Measurements from ENCODE around the gene DENND4C.
"Not testable (repeated sequence)": the region's sequence is repeated elsewhere in the genome, so short reads cannot be mapped to it uniquely, and the experiment has no call there.

DENND4C gene

DNA sequence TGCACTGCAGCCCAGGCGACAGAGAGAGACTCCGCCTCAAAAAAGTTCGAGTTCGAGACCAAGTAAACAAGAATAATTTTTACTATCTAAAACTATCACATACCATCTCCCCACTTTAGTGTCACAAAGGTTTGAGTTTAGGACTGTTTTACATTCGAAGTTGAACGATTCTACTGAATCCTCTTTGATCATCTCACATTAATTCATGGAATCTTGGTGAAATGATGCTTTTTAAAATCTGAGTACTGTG is 150.3 kb downstream of the DENND4C start:
- Histone ChIP-seq H3K27me3 (replicated peaks) (no peaks in the 10 kb centered on the region), H3K4me3 (ENCODE audit: low read depth, low read length) (peak overlapping the region; percentile 77), H3K27ac (peak overlapping the region; percentile 89), H3K36me3 (replicated peaks) (peaks cover 38% of the 10 kb centered on the region)
- in situ Hi-C loops (cut with HindIII; ENCODE audit: low pct_ligation_motif_present, low sequenced_read_pairs) = no loop called here
- DNase-seq = no peak
- TF ChIP-seq, protein P1, sequence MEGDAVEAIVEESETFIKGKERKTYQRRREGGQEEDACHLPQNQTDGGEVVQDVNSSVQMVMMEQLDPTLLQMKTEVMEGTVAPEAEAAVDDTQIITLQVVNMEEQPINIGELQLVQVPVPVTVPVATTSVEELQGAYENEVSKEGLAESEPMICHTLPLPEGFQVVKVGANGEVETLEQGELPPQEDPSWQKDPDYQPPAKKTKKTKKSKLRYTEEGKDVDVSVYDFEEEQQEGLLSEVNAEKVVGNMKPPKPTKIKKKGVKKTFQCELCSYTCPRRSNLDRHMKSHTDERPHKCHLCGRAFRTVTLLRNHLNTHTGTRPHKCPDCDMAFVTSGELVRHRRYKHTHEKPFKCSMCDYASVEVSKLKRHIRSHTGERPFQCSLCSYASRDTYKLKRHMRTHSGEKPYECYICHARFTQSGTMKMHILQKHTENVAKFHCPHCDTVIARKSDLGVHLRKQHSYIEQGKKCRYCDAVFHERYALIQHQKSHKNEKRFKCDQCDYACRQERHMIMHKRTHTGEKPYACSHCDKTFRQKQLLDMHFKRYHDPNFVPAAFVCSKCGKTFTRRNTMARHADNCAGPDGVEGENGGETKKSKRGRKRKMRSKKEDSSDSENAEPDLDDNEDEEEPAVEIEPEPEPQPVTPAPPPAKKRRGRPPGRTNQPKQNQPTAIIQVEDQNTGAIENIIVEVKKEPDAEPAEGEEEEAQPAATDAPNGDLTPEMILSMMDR (IDR thresholded peaks at IDR 0.05; ENCODE audit: low read depth, low read length, missing control alignments) = no peak

DNA sequence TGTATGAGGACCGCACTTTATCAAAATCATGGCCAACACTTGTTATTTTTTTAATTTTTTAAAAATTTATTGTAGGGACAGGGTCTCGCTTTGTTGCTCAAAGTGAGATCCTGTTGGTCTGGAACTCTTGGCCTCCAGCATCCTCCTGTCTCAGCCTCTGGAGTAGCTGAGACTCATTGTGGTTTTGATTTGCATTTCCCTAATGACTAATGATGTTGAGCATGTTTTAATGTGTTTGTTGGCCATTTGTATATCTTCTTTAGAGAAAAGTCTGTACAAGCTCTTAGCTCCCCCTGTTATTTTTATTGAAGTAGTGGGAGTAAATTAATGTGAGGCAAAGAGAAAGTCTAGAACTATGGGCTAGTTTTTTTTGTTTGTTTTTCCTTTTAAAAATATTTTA is 151.2 kb downstream of the DENND4C start:
- Histone ChIP-seq H3K27me3 (replicated peaks) (no peaks in the 10 kb centered on the region), H3K27ac (no peak overlapping the region), H3K4me3 (ENCODE audit: low read depth, low read length) (no peak overlapping the region), H3K36me3 (replicated peaks) (peaks cover 29% of the 10 kb centered on the region)
- in situ Hi-C loops (cut with HindIII; ENCODE audit: low pct_ligation_motif_present, low sequenced_read_pairs) = no loop called here
- no peak for DNase-seq
- TF ChIP-seq, protein P1 (IDR thresholded peaks at IDR 0.05; ENCODE audit: low read depth, low read length, missing control alignments) = no peak

DNA sequence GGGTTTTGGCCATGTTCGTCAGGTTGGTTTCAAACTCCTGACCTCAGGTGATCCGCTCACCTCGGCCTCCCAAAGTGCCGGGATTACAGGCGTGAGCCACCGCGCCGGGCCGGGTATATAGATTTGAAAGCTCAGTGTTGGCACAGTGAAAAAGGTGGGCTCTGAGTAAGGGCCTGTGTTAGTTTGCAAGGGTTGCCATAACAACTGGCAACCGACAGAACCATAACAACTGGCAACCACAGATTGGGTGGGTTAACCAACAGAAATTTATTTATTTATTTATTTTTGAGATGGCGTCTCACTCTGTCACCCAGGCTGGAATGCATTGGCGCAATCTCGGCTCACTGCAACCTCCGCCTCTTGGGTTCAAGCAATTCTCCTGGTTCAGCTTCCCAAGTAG is 154.7 kb downstream of the DENND4C start:
- H3K4me3 ChIP-seq (ENCODE audit: low read depth, low read length); H3K36me3 ChIP-seq (replicated peaks); DNase-seq; H3K27ac ChIP-seq; in situ Hi-C loops (cut with HindIII; ENCODE audit: low pct_ligation_motif_present, low sequenced_read_pairs); H3K27me3 ChIP-seq (replicated peaks): not testable (repeated sequence)

DNA sequence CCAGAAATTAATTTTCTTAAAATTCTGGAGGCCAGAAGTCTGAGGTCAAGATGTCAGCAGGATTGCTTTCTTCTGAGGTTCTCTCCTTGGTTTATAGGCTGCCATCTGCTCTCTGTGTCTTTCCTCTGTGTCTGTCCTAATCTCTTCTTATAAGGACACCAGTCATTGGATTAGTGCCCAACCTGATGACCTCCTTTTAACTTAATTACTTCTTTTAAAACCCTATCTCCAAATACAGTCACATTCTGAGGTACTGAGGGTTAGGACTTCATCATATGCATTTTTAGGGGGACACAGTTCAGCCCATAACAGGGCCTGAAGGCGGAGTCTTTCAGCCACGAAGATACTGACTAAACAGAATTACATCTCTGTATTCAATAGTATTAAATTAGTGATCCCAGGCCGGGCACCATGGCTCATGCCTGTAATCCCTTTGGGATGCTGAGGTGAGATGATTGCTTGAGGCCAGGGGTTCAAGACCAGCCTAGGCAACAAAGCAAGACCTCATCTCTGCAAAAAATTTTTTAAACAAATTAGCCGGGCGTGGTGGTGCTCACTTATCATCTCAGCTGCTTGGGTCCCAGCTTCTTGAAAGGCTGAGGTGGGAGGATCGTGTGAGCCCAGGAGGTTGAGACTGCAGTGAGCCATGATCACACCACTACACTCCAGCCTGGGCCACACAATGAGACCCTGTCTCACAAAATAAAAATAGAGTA is 155.5 kb downstream of the DENND4C start:
- DNase-seq = no peak
- Histone ChIP-seq H3K4me3 (ENCODE audit: low read depth, low read length) (no peak overlapping the region), H3K27me3 (replicated peaks) (no peaks in the 10 kb centered on the region), H3K36me3 (replicated peaks) (no peaks in the 10 kb centered on the region), H3K27ac (no peak overlapping the region)
- TF ChIP-seq, protein P1 (IDR thresholded peaks at IDR 0.05; ENCODE audit: low read depth, low read length, missing control alignments) = no peak
- in situ Hi-C loops (cut with HindIII; ENCODE audit: low pct_ligation_motif_present, low sequenced_read_pairs) = no loop called here

DNA sequence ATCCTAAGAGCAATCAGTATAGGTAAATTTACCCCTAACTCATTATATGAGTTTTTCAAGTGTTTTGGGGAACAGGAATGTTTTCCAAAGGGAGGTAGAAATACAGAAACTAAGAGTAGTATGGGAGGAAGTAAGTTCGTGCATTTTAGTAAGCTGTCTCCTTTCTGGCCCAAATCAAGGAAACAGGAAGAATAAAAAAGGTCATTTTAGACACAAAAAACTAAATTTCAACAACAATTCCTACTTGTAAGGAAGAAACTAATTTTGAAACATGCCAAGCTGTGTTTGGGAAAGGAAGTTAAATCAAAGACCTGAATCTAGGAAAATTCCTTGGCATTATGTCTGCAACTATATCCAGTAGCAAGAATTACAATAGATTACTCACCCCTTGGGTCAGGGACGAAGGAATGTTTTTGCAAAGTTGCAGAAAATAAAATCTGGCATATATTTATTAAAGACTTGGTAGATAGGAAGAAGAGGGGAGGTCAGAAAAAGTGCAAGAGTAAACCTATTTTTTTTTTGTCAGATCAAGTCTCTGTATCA is 156.1 kb downstream of the DENND4C start:
- TF ChIP-seq, protein P1 (IDR thresholded peaks at IDR 0.05; ENCODE audit: low read depth, low read length, missing control alignments) = no peak
- in situ Hi-C loops (cut with HindIII; ENCODE audit: low pct_ligation_motif_present, low sequenced_read_pairs) = no loop called here
- DNase-seq = no peak

DNA sequence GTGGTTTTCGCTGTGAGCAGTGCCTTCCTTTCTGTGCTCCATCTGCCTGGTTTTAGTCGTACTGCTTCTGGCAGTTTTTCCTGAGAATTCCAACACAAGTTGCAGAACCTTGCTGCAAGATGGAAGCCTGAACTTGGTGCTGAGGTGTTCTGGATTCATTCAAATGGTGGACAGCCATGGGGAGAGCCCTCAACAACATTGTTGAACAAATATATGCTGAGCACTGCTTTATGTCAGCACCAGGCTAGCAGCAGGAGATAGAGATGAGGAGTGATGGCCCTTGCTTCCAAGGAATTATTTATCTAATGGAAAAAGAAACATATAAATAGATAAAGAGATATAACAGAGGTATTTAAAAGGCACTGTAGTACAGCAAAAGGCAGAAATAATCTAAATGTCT is 156.8 kb downstream of the DENND4C start:
- Histone ChIP-seq H3K27ac (no peak overlapping the region), H3K4me3 (ENCODE audit: low read depth, low read length) (no peak overlapping the region), H3K27me3 (replicated peaks) (no peaks in the 10 kb centered on the region), H3K36me3 (replicated peaks) (no peaks in the 10 kb centered on the region)
- TF ChIP-seq, protein P1 (IDR thresholded peaks at IDR 0.05; ENCODE audit: low read depth, low read length, missing control alignments) = no peak
- no peak for DNase-seq
- in situ Hi-C loops (cut with HindIII; ENCODE audit: low pct_ligation_motif_present, low sequenced_read_pairs) = no loop called here

More for the DNA sequence above, 156.1 kb downstream of the DENND4C start:
- H3K36me3 ChIP-seq (replicated peaks) = no peaks in the 10 kb centered on the region
- no peak overlapping the region for H3K4me3 ChIP-seq (ENCODE audit: low read depth, low read length)
- H3K27me3 ChIP-seq (replicated peaks) = no peaks in the 10 kb centered on the region
- no peak overlapping the region for H3K27ac ChIP-seq

DNA sequence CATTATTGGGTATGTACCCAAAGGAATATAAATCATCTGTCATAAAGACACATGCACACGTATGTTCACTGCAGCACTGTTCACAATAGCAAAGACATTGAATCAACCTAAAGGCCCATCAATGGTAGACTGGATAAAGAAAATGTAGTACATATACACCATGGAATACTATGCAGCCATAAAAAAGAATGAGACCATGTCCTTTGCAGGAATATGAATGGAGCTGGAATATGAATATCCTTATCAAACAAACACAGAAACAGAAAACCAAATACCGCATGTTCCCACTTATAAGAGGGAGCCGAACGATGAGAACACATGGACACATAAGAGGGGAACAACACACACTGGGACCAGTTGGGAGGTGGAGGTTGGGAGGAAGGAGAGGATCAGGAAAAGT is 159.0 kb downstream of the DENND4C start:
- in situ Hi-C loops (cut with HindIII; ENCODE audit: low pct_ligation_motif_present, low sequenced_read_pairs); H3K36me3 ChIP-seq (replicated peaks); H3K27me3 ChIP-seq (replicated peaks); H3K4me3 ChIP-seq (ENCODE audit: low read depth, low read length); H3K27ac ChIP-seq; DNase-seq: not testable (repeated sequence)

All from brain microvascular endothelial cell (primary cell).